Endothelial cell of umbilical vein (primary cell): Measurements from ENCODE around the gene ARHGDIA. TPM values are rescaled to one million over a fixed set of nuclear protein-coding genes. Genes with fewer than 3 reads are reported as not detected.

Source experiments
- BruUV-seq: library from RNA; stranded (reverse); fragments of 400-500 nt; replicated peaks from 2 replicates; lab custom pipeline; 2021; lab: Mats Ljungman, UMichigan
- CTCF ChIA-PET: fragments of 300-600, 350-600 bp; sonication (Branson Sonifier 250); formaldehyde crosslinking; loops from one replicate; lab custom pipeline; 2021; ENCODE audit warnings: antibody characterized with exemption, inconsistent platforms; lab: Charles Lee
- POLR2A ChIA-PET: fragments of 300-600, 350-600 bp; sonication (Branson Sonifier 250); formaldehyde crosslinking; loops from one replicate; lab custom pipeline; 2021; ENCODE audit warnings: antibody characterized with exemption, inconsistent platforms; lab: Charles Lee
- DNase-seq: peaks from one replicate; pipeline ENCODE4 v3.0.0-alpha.2; 2011; ENCODE audit warnings: low read depth, low spot score
- FAIRE-seq: peaks from 2 replicates; lab custom pipeline; 2011; peaks lifted over from hg19 to GRCh38; lab: Jason Lieb, UNC
- H2AFZ ChIP-seq: 2 replicates; pipeline ENCODE4 v1.6.0; 2012; ENCODE audit warnings: low read depth, low read length, control low read depth, inconsistent platforms
- H3K27ac ChIP-seq: 2 replicates; pipeline ENCODE4 v1.5.1; 2011; ENCODE audit warnings: low read depth, mild to moderate bottlenecking, control low read depth, low read length, moderate library complexity; ENCODE audit not compliant: insufficient read depth
- H3K27me3 ChIP-seq, 2 experiments: 2 replicates each; pipeline versions ENCODE4 v1.6.0 to v1.6.1; 2011; ENCODE audit warnings: low read length in 2 of 2, mixed read lengths in 1 of 2; ENCODE audit not compliant: control insufficient read depth in 2 of 2, insufficient read depth in 2 of 2
- H3K36me3 ChIP-seq, 2 experiments: 2 replicates in 1 of 2; 3 replicates in 1 of 2; pipeline ENCODE4 v1.5.1; 2011; ENCODE audit warnings: low read length in 2 of 2, mild to moderate bottlenecking in 1 of 2, moderate library complexity in 1 of 2; ENCODE audit not compliant: control insufficient read depth in 2 of 2, insufficient read depth in 2 of 2; ENCODE audit errors: extremely low read depth in 1 of 2
- H3K4me1 ChIP-seq: 3 replicates; pipeline ENCODE4 v1.5.1; 2011; ENCODE audit warnings: mild to moderate bottlenecking, low read length; ENCODE audit not compliant: control insufficient read depth, insufficient read depth; ENCODE audit errors: extremely low read depth
- H3K4me2 ChIP-seq: 2 replicates; pipeline ENCODE4 v1.6.1; 2011; ENCODE audit warnings: low read length, control low read depth, mixed read lengths; ENCODE audit not compliant: insufficient read depth
- H3K4me3 ChIP-seq, 3 experiments: fragments of 200-600 bp in 1 of 3; sonication (generic), shearing (Covaris generic) in 1 of 3; replicated peaks in 1 of 3; 2 replicates each; pipeline ENCODE4 v1.5.1; 2011 to 2016; ENCODE audit warnings: control low read depth in 3 of 3, low read length in 3 of 3, mild to moderate bottlenecking in 2 of 3, inconsistent platforms in 1 of 3, low read depth in 1 of 3, moderate library complexity in 1 of 3; ENCODE audit not compliant: insufficient read depth in 1 of 3
- H3K79me2 ChIP-seq: 2 replicates; pipeline ENCODE4 v1.6.0; 2012; ENCODE audit warnings: low read length, inconsistent platforms; ENCODE audit not compliant: control insufficient read depth, insufficient read depth
- H3K9ac ChIP-seq: replicated peaks from 2 replicates; pipeline ENCODE3; 2011; ENCODE audit warnings: low read length, control low read depth; ENCODE audit not compliant: insufficient read depth; ENCODE audit errors: extremely low read depth
- H3K9me1 ChIP-seq: replicated peaks from 3 replicates; pipeline ENCODE4 v1.6.0; 2011; ENCODE audit warnings: mild to moderate bottlenecking, low read length; ENCODE audit not compliant: control insufficient read depth, insufficient read depth; ENCODE audit errors: extremely low read depth
- H3K9me3 ChIP-seq: replicated peaks from 2 replicates; pipeline ENCODE4 v1.5.1; 2012; ENCODE audit warnings: low read length, inconsistent platforms; ENCODE audit not compliant: control insufficient read depth, insufficient read depth
- H4K20me1 ChIP-seq: replicated peaks from 2 replicates; pipeline ENCODE3; 2011; ENCODE audit warnings: mild to moderate bottlenecking, low read length; ENCODE audit not compliant: control insufficient read depth, insufficient read depth; ENCODE audit errors: extremely low read depth
- CTCF ChIP-seq, 2 donors: IDR thresholded peaks; 1 replicate in 1 of 2; 2 replicates in 1 of 2; pipeline ENCODE4 v1.5.1; 2011; ENCODE audit warnings: low read length in 2 of 2, mild to moderate bottlenecking in 2 of 2, moderate library complexity in 2 of 2, control low read depth in 1 of 2, inconsistent platforms in 1 of 2, low read depth in 1 of 2; ENCODE audit not compliant: insufficient read depth in 1 of 2; ENCODE audit errors: extremely low read depth in 1 of 2
- EZH2 ChIP-seq: IDR thresholded peaks from 2 replicates; pipeline ENCODE4 v1.6.1; 2012; ENCODE audit warnings: borderline replicate concordance, low read depth, mild to moderate bottlenecking, moderate library complexity, low read length, inconsistent platforms; ENCODE audit not compliant: severe bottlenecking
- FOS ChIP-seq: IDR thresholded peaks from 2 replicates; pipeline ENCODE4 v1.6.1; 2011; ENCODE audit warnings: mild to moderate bottlenecking, low read length, moderate library complexity, borderline replicate concordance; ENCODE audit not compliant: insufficient read depth
- GATA2 ChIP-seq: IDR thresholded peaks from 2 replicates; pipeline ENCODE4 v1.7.0; 2011; ENCODE audit warnings: low read depth, mild to moderate bottlenecking, moderate library complexity, mixed read lengths, low read length; ENCODE audit not compliant: insufficient read length, insufficient read depth
- JUN ChIP-seq: IDR thresholded peaks from 2 replicates; pipeline ENCODE4 v1.6.1; 2011; ENCODE audit warnings: borderline replicate concordance, low read depth; ENCODE audit not compliant: insufficient read length, insufficient read depth
- MAX ChIP-seq: IDR thresholded peaks from 2 replicates; pipeline ENCODE4 v1.6.1; 2011; ENCODE audit not compliant: insufficient read depth, insufficient read length
- MYC ChIP-seq: IDR thresholded peaks from one replicate; pipeline ENCODE4 v1.6.1; 2011; ENCODE audit warnings: mild to moderate bottlenecking, low read depth, low read length
- POLR2A ChIP-seq: IDR thresholded peaks from 2 replicates; pipeline ENCODE4 v1.6.1; 2012; ENCODE audit warnings: low read depth, mild to moderate bottlenecking, control low read depth, low read length
- POLR2AphosphoS5 ChIP-seq: IDR thresholded peaks from 2 replicates; pipeline ENCODE4 v1.6.1; 2012; ENCODE audit warnings: low read depth, mild to moderate bottlenecking, control low read depth, low read length, moderate library complexity; ENCODE audit not compliant: insufficient read depth
- dilution Hi-C: fragments of 300-500 bp; cut with MboI; formaldehyde crosslinking; loops from one replicate; pipeline ENCODE4 v1.15.0; 2019; ENCODE audit warnings: low sequenced_read_pairs; ENCODE audit not compliant: extremely low pct_ligation_motif_present
- intact Hi-C: fragments of 100-400 bp; cut with micrococcal nuclease; formaldehyde crosslinking; loops from one replicate; pipeline ENCODE4 v1.10.0; 2022
- polyA plus RNA-seq, 4 experiments: library from polyadenylated mRNA; depleted of rRNA in 3 of 4; stranded (reverse) in 3 of 4; unstranded in 1 of 4; fragments of >200 nt; gene quantifications; 2 replicates each; pipeline versions ENCODE4 v1.2.1 to v1.2.3, GENCODE V29; 2011 to 2012; ENCODE audit warnings: missing spikeins in 1 of 4
- total RNA-seq: library from RNA; stranded (reverse); gene quantifications from 2 replicates; pipeline ENCODE4 v1.2.3, GENCODE V29; 2021

The ARHGDIA gene
- total and polyA plus RNA-seq, 2 donors (not counting 3 experiments of a cell fraction or from before 2014, with no cell fraction given) = 358 to 645 TPM

GRCh38 chr17:81871387-81872230 is 472 bp upstream of the ARHGDIA start:
- Histone ChIP-seq H4K20me1 (no peaks in the 10 kb centered on the region), H3K4me2 (peak overlapping the region; percentile 40), H2AFZ (peak overlapping the region; percentile 10), H3K4me3 (peak overlapping the region; percentile 7 to 77 (median 50)), H3K36me3 (peaks cover 6 to 17% of the 10 kb centered on the region in 2 experiments), H3K9me3 (no peaks in the 10 kb centered on the region), H3K9ac (peak overlapping the region; percentile 89), H3K27me3 (no peaks in the 10 kb centered on the region), H3K4me1 (peaks cover 17% of the 10 kb centered on the region), H3K27ac (peak overlapping the region; percentile 77), H3K9me1 (no peaks in the 10 kb centered on the region), H3K79me2 (peaks cover 25% of the 10 kb centered on the region)
- intact Hi-C loops (loop anchor here (2.0 kb wide), 2 partner anchors 19 to 39 kb away; partner anchors contain the start of genes ALYREF, ANAPC11 and PCYT2), dilution Hi-C loops (no loop called here)
- peak; percentile 84 for FAIRE-seq
- TF ChIP-seq JUN (no peak), EZH2 (no peak), MYC (peak; percentile 99), MAX (peak; percentile 80), FOS (no peak), CTCF (IDR thresholded peaks at IDR 0.05; ENCODE audit: extremely low read depth in 1 of 2, insufficient read depth in 1 of 2, low read depth in 1 of 2, low read length in 2 of 2) (peak; percentile 6 to 45), GATA2 (no peak), POLR2AphosphoS5 (peak; percentile 91), POLR2A (peak; percentile 29)
- ChIA-PET POLR2A (no interaction called here), CTCF (interaction anchor here (1.2 to 3.0 kb wide), 3 partner anchors 15 to 151 kb away, joined by 3 to 16 read pairs (median 3); partner anchors contain the start of genes CENPX and LRRC45)
- BruUV-seq = TSS peak; percentile 70
- peak; percentile 81 for DNase-seq
